ENCODE results near the gene CCDC121. TPM values are rescaled to one million over a fixed set of nuclear protein-coding genes. Genes with fewer than 3 reads are reported as not detected.

The CCDC121 gene
- total RNA-seq, 4 donors from 2014 or later, result 1.2 to 8.0 (median 3.2) TPM

GRCh38 chr2:27663285-27664153 is 34.7 kb upstream of the CCDC121 start, which contains the start of the genes SLC4A1AP and SUPT7L:
Gene SLC4A1AP (plus strand): TSS chr2:27663889. CDS start chr2:27663915, 26 bp downstream.
Gene SUPT7L (minus strand): TSS chr2:27663614. CDS start chr2:27662192, 1,422 bp downstream.
- DNase-seq (ENCODE audit: low spot score), result peak; percentile 29
- no peak for TF ChIP-seq CTCF (IDR thresholded peaks at IDR 0.05)
- peak; percentile 82 for ATAC-seq (ENCODE audit: low FRiP score)

- ATAC-seq (ENCODE audit: low FRiP score), result no peak
- no peak for TF ChIP-seq CTCF (IDR thresholded peaks at IDR 0.05)
- no peak for DNase-seq (ENCODE audit: low spot score)
Observed at GRCh38 chr2:27661371-27661770, 32.6 kb upstream of the CCDC121 start.

GRCh38 chr2:27655155-27655951 is 26.5 kb upstream of the CCDC121 start:
- ATAC-seq (ENCODE audit: low FRiP score), result no peak
- no peak for TF ChIP-seq CTCF (IDR thresholded peaks at IDR 0.05)
- DNase-seq (ENCODE audit: low spot score), result no peak

- ATAC-seq (ENCODE audit: low FRiP score) (no peak), DNase-seq (ENCODE audit: low spot score) (no peak)
- TF ChIP-seq CTCF (IDR thresholded peaks at IDR 0.05), result no peak
Observed at GRCh38 chr2:27653397-27653796, 24.6 kb upstream of the CCDC121 start.

- TF ChIP-seq CTCF (IDR thresholded peaks at IDR 0.05), result no peak
- ATAC-seq (ENCODE audit: low FRiP score) (no peak), DNase-seq (ENCODE audit: low spot score) (no peak)
Observed at GRCh38 chr2:27652790-27653189, 24.0 kb upstream of the CCDC121 start.

GRCh38 chr2:27652341-27652740 is 23.5 kb upstream of the CCDC121 start:
- no peak for TF ChIP-seq CTCF (IDR thresholded peaks at IDR 0.05)
- ATAC-seq (ENCODE audit: low FRiP score), result no peak

More at GRCh38 chr2:27652341-27652740, 23.5 kb upstream of the CCDC121 start:
- no peak for DNase-seq (ENCODE audit: low spot score)

All from omental fat pad (tissue), 4 donors.